ENCODE measurements around the gene CARTPT. TPM values are rescaled to one million over a fixed set of nuclear protein-coding genes. Genes with fewer than 3 reads are reported as not detected.

CARTPT gene
- total RNA-seq, 4 donors from 2014 or later, result 4.4 to 41.9 TPM; not detected in 2

GRCh38 chr5:71751422-71751821, 32.3 kb downstream of the CARTPT start:
- DNase-seq, result no peak
- Histone ChIP-seq H3K4me1 (peaks cover 0 to 12% (median 5%) of the 10 kb centered on the region in 4 donors), H3K27ac (no peak overlapping the region), H3K36me3 (no peaks in the 10 kb centered on the region), H3K4me3 (no peak overlapping the region), H3K9me3 (no peaks in the 10 kb centered on the region), H3K27me3 (no peaks in the 10 kb centered on the region)
- in situ Hi-C loops (cut with MboI; ENCODE audit: low pct_ligation_motif_present in 1 of 4, low pct_unique_long_range_greater_than_20kb in 1 of 4, low sequenced_read_pairs in 3 of 4) (loop anchor here in 1 of 4 donors (10.0 to 25.0 kb wide), 2 partner anchors 87 to 289 kb away; partner anchors contain the start of gene BDP1), intact Hi-C loops (cut with DNase I; ENCODE audit: low total_unique reads) (no loop called here)
- WGBS, 2 donors (ENCODE audit: low coverage in 1 of 2), result 58 to 67% methylated on average over 3 to 4 of the region's 4 CpGs
- no peak for TF ChIP-seq EP300 (IDR thresholded peaks at IDR 0.05; ENCODE audit: low read depth)
- TF ChIP-seq POLR2A (IDR thresholded peaks at IDR 0.05), result no peak
- TF ChIP-seq CTCF (IDR thresholded peaks at IDR 0.05), result no peak
- no peak for TF ChIP-seq POLR2AphosphoS5 (IDR thresholded peaks at IDR 0.05)

GRCh38 chr5:71752441-71753190, 33.5 kb downstream of the CARTPT start:
- Histone ChIP-seq H3K27me3 (no peaks in the 10 kb centered on the region), H3K27ac (no peak overlapping the region), H3K9me3 (no peaks in the 10 kb centered on the region), H3K36me3 (no peaks in the 10 kb centered on the region), H3K4me3 (no peak overlapping the region), H3K4me1 (peaks cover 0 to 14% (median 5%) of the 10 kb centered on the region in 4 donors)
- WGBS, 2 donors (ENCODE audit: low coverage in 1 of 2), result 69 to 84% methylated on average over 2 to 4 of the region's 4 CpGs
- in situ Hi-C loops (cut with MboI; ENCODE audit: low pct_ligation_motif_present in 1 of 4, low pct_unique_long_range_greater_than_20kb in 1 of 4, low sequenced_read_pairs in 3 of 4), result loop anchor here in 1 of 4 donors (10.0 to 25.0 kb wide), 2 partner anchors 88 to 290 kb away; partner anchors contain the start of gene BDP1
- DNase-seq, result no peak
- intact Hi-C loops (cut with DNase I; ENCODE audit: low total_unique reads), result no loop called here
- TF ChIP-seq POLR2AphosphoS5 (IDR thresholded peaks at IDR 0.05) (no peak), POLR2A (IDR thresholded peaks at IDR 0.05) (no peak)

GRCh38 chr5:71757590-71758543, 38.8 kb downstream of the CARTPT start:
- intact Hi-C loops (cut with DNase I; ENCODE audit: low total_unique reads), result no loop called here

GRCh38 chr5:71762826-71763225, 43.8 kb downstream of the CARTPT start:
- Histone ChIP-seq H3K27me3 (no peaks in the 10 kb centered on the region), H3K4me1 (peaks cover 0 to 1% (median 0%) of the 10 kb centered on the region in 4 donors), H3K36me3 (no peaks in the 10 kb centered on the region), H3K4me3 (no peak overlapping the region), H3K9me3 (no peaks in the 10 kb centered on the region), H3K27ac (no peak overlapping the region)
- DNase-seq, result no peak
- intact Hi-C loops (cut with DNase I; ENCODE audit: low total_unique reads) (no loop called here), in situ Hi-C loops (cut with MboI; ENCODE audit: low pct_ligation_motif_present in 1 of 4, low pct_unique_long_range_greater_than_20kb in 1 of 4, low sequenced_read_pairs in 3 of 4) (loop anchor here in 1 of 4 donors (25.0 kb wide), 1 partner anchor 301 kb away; the partner anchor contains the start of gene BDP1)
- TF ChIP-seq POLR2AphosphoS5 (IDR thresholded peaks at IDR 0.05), result no peak
- TF ChIP-seq CTCF (IDR thresholded peaks at IDR 0.05), result no peak
- no peak for TF ChIP-seq EP300 (IDR thresholded peaks at IDR 0.05; ENCODE audit: low read depth)
- WGBS, 2 donors (ENCODE audit: low coverage in 1 of 2), result 86% methylated on average over 5 of the region's 5 CpGs; no CpG with 5 or more reads in 1 of the 2 donors

More at GRCh38 chr5:71757590-71758543, 38.8 kb downstream of the CARTPT start:
- DNase-seq, result peak; percentile 65
- peaks cover 0 to 5% (median 0%) of the 10 kb centered on the region in 4 donors for H3K4me1 ChIP-seq
- 8 to 16% methylated on average over 12 to 14 of the region's 14 CpGs for WGBS, 2 donors (ENCODE audit: low coverage in 1 of 2)
- H3K4me3 ChIP-seq, result no peak overlapping the region
- no peaks in the 10 kb centered on the region for H3K27me3 ChIP-seq
- TF ChIP-seq CTCF (IDR thresholded peaks at IDR 0.05) (peak; percentile 63 to 82 (median 78)), EP300 (IDR thresholded peaks at IDR 0.05; ENCODE audit: low read depth) (no peak)
- H3K36me3 ChIP-seq, result no peaks in the 10 kb centered on the region
- in situ Hi-C loops (cut with MboI; ENCODE audit: low pct_ligation_motif_present in 1 of 4, low pct_unique_long_range_greater_than_20kb in 1 of 4, low sequenced_read_pairs in 3 of 4), result loop anchor here in 1 of 4 donors (10.0 to 25.0 kb wide), 2 partner anchors 93 to 296 kb away; partner anchors contain the start of gene BDP1
- no peak overlapping the region for H3K27ac ChIP-seq
- no peaks in the 10 kb centered on the region for H3K9me3 ChIP-seq

Data from transverse colon (tissue), 4 donors.